Upper lobe of right lung (tissue), 1 donor: Measurements from ENCODE around the gene SLC66A1. TPM values are rescaled to one million over a fixed set of nuclear protein-coding genes. Genes with fewer than 3 reads are reported as not detected.

Experiments
- ATAC-seq: fragments of 200-7000 bp; cut with Tn5 transposase; one replicate; pipeline ENCODE4 v1.9.1; 2020; ENCODE audit warnings: mild to moderate bottlenecking, moderate library complexity
- DNase-seq: peaks from one replicate; pipeline ENCODE4 v3.0.0-alpha.2; 2020
- H3K27ac ChIP-seq: fragments of 200-600 bp; one replicate; pipeline ENCODE4 v1.8.0; 2022
- H3K27me3 ChIP-seq: fragments of 200-600 bp; one replicate; pipeline ENCODE4 v1.8.0; 2022; ENCODE audit warnings: mild to moderate bottlenecking
- H3K36me3 ChIP-seq: fragments of 200-600 bp; one replicate; pipeline ENCODE4 v1.8.0; 2022
- H3K4me1 ChIP-seq: fragments of 200-600 bp; one replicate; pipeline ENCODE4 v1.8.0; 2022
- H3K4me3 ChIP-seq: fragments of 200-600 bp; one replicate; pipeline ENCODE4 v1.8.0; 2022; ENCODE audit warnings: mild to moderate bottlenecking
- H3K9me3 ChIP-seq: fragments of 200-600 bp; one replicate; pipeline ENCODE4 v1.8.0; 2022
- intact Hi-C: fragments of 100-400 bp; cut with DNase I; formaldehyde crosslinking; loops from one replicate; pipeline ENCODE4 v1.11.0; 2022
- total RNA-seq: library from RNA; stranded (reverse); fragmentation: NEBNext Ultra II Directional; extraction: Animal tissue kit (Norgen Biotek cat#: 25700); gene quantifications from one replicate; pipeline ENCODE4 v1.2.1, GENCODE V29; 2021
- TF ChIP-seq, protein P1 (sequence below): fragments of 200-600 bp; IDR thresholded peaks from one replicate; pipeline ENCODE4 v1.8.0; 2022; ENCODE audit warnings: antibody characterized with exemption
- donor health status: DM: no; HTN: yes; CAD: no; lungs with severe emphysema.

Gene SLC66A1
- total RNA-seq, 1 donor from 2014 or later, result 20.9 TPM

DNA sequence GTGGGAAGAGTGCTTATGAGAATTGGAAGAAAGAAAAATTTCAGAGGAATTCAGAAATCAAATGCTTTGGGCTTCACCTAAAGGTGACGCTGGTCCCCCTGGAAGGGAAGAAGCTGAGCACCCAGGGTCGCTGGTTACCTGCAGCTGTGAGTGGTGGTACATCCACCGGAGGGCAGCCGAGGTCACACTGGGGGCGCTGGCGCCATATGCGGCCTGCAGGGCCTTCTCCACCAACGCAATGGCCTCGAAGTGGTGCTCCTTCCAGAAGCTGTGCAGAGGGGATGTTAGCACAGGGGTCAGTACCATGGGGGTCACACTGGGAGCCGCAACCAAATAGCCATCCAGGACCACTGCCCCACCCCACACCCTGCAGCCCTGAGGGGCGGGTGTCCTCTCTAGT, 6.2 kb upstream of the SLC66A1 start:
- Histone ChIP-seq H3K27me3 (no peaks in the 10 kb centered on the region), H3K4me1 (peaks cover 4% of the 10 kb centered on the region), H3K27ac (no peak overlapping the region), H3K36me3 (peaks cover 60% of the 10 kb centered on the region), H3K9me3 (no peaks in the 10 kb centered on the region), H3K4me3 (no peak overlapping the region)
- TF ChIP-seq, protein P1, sequence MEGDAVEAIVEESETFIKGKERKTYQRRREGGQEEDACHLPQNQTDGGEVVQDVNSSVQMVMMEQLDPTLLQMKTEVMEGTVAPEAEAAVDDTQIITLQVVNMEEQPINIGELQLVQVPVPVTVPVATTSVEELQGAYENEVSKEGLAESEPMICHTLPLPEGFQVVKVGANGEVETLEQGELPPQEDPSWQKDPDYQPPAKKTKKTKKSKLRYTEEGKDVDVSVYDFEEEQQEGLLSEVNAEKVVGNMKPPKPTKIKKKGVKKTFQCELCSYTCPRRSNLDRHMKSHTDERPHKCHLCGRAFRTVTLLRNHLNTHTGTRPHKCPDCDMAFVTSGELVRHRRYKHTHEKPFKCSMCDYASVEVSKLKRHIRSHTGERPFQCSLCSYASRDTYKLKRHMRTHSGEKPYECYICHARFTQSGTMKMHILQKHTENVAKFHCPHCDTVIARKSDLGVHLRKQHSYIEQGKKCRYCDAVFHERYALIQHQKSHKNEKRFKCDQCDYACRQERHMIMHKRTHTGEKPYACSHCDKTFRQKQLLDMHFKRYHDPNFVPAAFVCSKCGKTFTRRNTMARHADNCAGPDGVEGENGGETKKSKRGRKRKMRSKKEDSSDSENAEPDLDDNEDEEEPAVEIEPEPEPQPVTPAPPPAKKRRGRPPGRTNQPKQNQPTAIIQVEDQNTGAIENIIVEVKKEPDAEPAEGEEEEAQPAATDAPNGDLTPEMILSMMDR, result no peak
- DNase-seq (no peak), ATAC-seq (no peak)
- intact Hi-C loops, result no loop called here

DNA sequence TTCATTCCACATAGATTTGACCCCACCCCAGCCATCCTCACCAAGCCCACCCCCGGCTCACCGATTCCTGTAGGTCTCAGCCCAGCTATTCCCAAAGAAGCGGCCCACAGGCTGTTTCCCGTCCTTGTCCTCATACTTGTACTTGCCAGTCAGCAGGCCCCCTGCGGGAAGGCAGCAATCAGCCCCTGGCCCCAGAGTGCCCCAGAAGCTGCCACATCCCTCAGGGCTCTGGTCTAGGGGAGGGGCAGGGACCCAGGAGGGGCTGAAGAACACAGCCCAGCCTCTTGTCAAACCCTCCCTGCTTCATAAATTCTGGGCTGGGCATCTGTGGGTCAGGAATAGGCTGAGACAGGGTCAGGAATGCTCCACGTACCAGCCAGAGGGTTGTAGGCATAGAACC, 5.2 kb upstream of the SLC66A1 start:
- intact Hi-C loops, result no loop called here
- ATAC-seq, result no peak

DNA sequence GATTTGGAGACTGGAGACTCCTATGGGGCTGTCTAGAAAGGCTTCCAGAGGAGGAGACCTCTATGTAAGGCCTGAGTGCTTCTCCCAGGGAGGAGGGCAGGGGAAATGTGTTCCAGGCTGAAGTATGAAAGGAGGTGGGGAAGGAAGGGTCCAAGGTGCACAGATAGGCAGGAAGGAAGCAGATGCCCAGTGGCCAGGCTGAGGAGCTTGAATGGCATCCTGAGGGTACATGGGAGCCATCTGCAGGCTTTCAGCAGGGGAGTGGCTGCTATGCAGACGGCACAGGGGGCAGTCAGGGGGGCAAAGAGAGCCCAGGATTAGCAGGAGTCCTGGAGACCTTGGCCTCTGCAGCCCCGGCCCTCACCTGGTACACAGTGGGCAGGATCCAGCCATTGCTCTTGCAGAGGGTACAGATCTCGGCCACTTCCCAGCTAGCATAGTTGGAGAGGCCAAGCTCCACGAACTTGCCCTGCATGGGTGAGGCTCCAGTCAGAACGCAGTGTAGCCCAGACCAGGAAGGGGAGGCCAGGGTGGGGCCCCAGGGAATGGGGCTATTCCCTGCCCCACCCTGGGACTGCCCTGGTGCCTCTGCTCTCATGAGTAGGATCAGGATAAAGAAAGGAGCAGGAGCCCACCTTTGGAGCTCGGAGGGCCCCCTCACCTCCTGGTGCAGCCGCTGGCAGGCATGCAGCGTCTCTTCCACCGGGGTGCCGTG, 4.2 kb upstream of the SLC66A1 start:
- ATAC-seq (no peak), DNase-seq (no peak)
- intact Hi-C loops, result no loop called here
- Histone ChIP-seq H3K36me3 (peaks cover 56% of the 10 kb centered on the region), H3K27me3 (no peaks in the 10 kb centered on the region), H3K4me1 (peaks cover 10% of the 10 kb centered on the region), H3K9me3 (no peaks in the 10 kb centered on the region), H3K4me3 (no peak overlapping the region), H3K27ac (no peak overlapping the region)
- TF ChIP-seq, protein P1, result no peak

More for the DNA sequence above, 5.2 kb upstream of the SLC66A1 start:
- Histone ChIP-seq H3K9me3 (no peaks in the 10 kb centered on the region), H3K4me1 (peaks cover 8% of the 10 kb centered on the region), H3K27me3 (no peaks in the 10 kb centered on the region), H3K4me3 (no peak overlapping the region), H3K36me3 (peaks cover 60% of the 10 kb centered on the region), H3K27ac (no peak overlapping the region)
- DNase-seq, result no peak
- TF ChIP-seq, protein P1, result no peak

DNA sequence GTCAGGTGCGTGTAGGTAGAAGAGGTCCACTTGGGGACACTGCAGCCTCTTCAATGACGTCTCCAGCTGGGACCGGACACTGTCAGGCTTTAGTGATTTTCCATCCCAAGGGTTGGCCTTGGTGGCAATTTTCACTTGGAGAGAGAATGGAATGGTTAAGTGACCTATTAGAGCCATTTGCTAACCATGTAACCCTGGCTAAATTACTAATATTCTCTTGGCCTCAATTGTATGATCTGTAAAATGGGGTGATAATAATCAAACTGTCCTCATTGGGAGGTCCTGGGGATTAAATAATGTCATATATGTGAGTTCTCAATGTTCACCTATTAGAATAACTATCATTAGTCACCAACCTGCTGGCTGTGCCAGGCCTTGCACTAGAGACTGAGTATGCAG, 3.6 kb upstream of the SLC66A1 start:
- no peak overlapping the region for H3K27ac ChIP-seq
- H3K4me1 ChIP-seq, result peaks cover 15% of the 10 kb centered on the region
- no peak for ATAC-seq
- TF ChIP-seq, protein P1, result no peak
- H3K27me3 ChIP-seq, result no peaks in the 10 kb centered on the region
- H3K9me3 ChIP-seq, result no peaks in the 10 kb centered on the region
- peaks cover 50% of the 10 kb centered on the region for H3K36me3 ChIP-seq
- no peak overlapping the region for H3K4me3 ChIP-seq
- DNase-seq, result no peak
- intact Hi-C loops, result no loop called here

DNA sequence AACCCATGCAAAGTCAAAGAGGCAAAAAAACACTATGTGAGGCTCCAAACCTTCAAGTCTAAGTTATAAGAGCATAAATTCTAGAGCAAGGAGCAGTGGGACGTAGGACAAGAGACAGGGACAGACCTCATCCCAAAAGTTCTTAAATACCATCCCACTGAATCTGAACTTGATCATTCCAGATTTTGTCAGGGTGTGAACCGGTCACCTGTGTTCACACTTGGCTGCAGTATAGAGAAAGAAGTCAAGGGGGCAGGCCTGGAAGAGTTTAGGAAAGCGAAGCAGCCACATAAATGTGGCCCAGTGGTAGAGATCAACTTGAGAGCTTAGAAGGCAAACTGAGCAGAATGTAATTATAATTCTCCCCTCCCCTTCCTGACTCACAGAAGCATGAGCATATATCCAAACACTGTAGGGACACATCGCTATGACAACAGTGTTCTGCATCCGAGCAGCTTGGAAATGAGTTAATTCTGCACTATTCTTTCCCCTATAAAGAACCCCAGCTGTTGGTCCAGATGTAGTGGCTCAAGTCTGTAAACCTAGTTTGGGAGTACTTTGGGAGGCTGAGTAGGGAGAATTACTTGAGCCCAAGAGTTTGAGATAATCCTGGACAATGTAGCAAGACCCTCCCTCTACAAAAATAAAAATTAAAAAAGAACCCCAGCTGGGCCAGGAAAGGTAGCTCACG, 2.9 kb upstream of the SLC66A1 start:
- no peak overlapping the region for H3K27ac ChIP-seq
- no peaks in the 10 kb centered on the region for H3K27me3 ChIP-seq
- ATAC-seq, result no peak
- H3K4me3 ChIP-seq, result no peak overlapping the region
- peaks cover 43% of the 10 kb centered on the region for H3K36me3 ChIP-seq
- TF ChIP-seq, protein P1, result no peak
- H3K9me3 ChIP-seq, result no peaks in the 10 kb centered on the region
- H3K4me1 ChIP-seq, result peaks cover 15% of the 10 kb centered on the region
- DNase-seq, result no peak
- intact Hi-C loops, result no loop called here
